HG02642 (cell line): ENCODE results near the gene COL1A1.

Source experiments
- ATAC-seq: cut with Tn5 transposase; IDR thresholded peaks from one replicate; pipeline ENCODE4 v1.9.1; 2021; ENCODE audit warnings: mild to moderate bottlenecking; ENCODE audit not compliant: unreplicated experiment, poor library complexity

COL1A1 gene

GRCh38 chr17:50161911-50162288 is 39.5 kb downstream of the COL1A1 start:
- no peak for ATAC-seq

- ATAC-seq, result peak; percentile 88
Observed at GRCh38 chr17:50161023-50161910, 40.2 kb downstream of the COL1A1 start.

- ATAC-seq, result no peak
Observed at GRCh38 chr17:50157891-50158290, 43.5 kb downstream of the COL1A1 start.

- no peak for ATAC-seq
Observed at GRCh38 chr17:50155115-50155819, 46.2 kb downstream of the COL1A1 start.

- ATAC-seq, result peak; percentile 33
Observed at GRCh38 chr17:50154604-50155003, 46.8 kb downstream of the COL1A1 start.

- no peak for ATAC-seq
Observed at GRCh38 chr17:50153650-50154575, 47.5 kb downstream of the COL1A1 start.

GRCh38 chr17:50152736-50153135 is 48.7 kb downstream of the COL1A1 start:
- no peak for ATAC-seq

- peak; percentile 26 for ATAC-seq
Observed at GRCh38 chr17:50151937-50152547, 49.4 kb downstream of the COL1A1 start.

- peak; percentile 39 for ATAC-seq
Observed at GRCh38 chr17:50151041-50151936, 50.1 kb downstream of the COL1A1 start.

- ATAC-seq, result no peak
Observed at GRCh38 chr17:50150354-50151040, 50.9 kb downstream of the COL1A1 start, which contains the start of gene PPP1R9B. PPP1R9B (minus strand) TSS chr17:50150677; CDS start chr17:50150513, 164 bp downstream.

GRCh38 chr17:50149417-50150353 is 51.7 kb downstream of the COL1A1 start:
- ATAC-seq, result no peak

GRCh38 chr17:50149091-50149416 is 52.4 kb downstream of the COL1A1 start:
- ATAC-seq, result no peak

GRCh38 chr17:50148226-50149090 is 53.0 kb downstream of the COL1A1 start:
- ATAC-seq, result peak; percentile 33

GRCh38 chr17:50147841-50148225 is 53.6 kb downstream of the COL1A1 start:
- no peak for ATAC-seq

GRCh38 chr17:50146927-50147665 is 54.3 kb downstream of the COL1A1 start:
- ATAC-seq, result no peak
